VCaP (cell line): ENCODE results near the gene MUC5AC.

Experiments used
- H3K27ac ChIP-seq: fragments of 450-650 bp; 2 replicates; pipeline ENCODE4 v1.5.1; 2017
- CTCF ChIP-seq: fragments of 450-650 bp; conservative IDR thresholded peaks from 2 replicates; pipeline ENCODE4 v1.5.1; 2017; ENCODE audit warnings: mild to moderate bottlenecking, moderate library complexity

The MUC5AC gene, protein sequence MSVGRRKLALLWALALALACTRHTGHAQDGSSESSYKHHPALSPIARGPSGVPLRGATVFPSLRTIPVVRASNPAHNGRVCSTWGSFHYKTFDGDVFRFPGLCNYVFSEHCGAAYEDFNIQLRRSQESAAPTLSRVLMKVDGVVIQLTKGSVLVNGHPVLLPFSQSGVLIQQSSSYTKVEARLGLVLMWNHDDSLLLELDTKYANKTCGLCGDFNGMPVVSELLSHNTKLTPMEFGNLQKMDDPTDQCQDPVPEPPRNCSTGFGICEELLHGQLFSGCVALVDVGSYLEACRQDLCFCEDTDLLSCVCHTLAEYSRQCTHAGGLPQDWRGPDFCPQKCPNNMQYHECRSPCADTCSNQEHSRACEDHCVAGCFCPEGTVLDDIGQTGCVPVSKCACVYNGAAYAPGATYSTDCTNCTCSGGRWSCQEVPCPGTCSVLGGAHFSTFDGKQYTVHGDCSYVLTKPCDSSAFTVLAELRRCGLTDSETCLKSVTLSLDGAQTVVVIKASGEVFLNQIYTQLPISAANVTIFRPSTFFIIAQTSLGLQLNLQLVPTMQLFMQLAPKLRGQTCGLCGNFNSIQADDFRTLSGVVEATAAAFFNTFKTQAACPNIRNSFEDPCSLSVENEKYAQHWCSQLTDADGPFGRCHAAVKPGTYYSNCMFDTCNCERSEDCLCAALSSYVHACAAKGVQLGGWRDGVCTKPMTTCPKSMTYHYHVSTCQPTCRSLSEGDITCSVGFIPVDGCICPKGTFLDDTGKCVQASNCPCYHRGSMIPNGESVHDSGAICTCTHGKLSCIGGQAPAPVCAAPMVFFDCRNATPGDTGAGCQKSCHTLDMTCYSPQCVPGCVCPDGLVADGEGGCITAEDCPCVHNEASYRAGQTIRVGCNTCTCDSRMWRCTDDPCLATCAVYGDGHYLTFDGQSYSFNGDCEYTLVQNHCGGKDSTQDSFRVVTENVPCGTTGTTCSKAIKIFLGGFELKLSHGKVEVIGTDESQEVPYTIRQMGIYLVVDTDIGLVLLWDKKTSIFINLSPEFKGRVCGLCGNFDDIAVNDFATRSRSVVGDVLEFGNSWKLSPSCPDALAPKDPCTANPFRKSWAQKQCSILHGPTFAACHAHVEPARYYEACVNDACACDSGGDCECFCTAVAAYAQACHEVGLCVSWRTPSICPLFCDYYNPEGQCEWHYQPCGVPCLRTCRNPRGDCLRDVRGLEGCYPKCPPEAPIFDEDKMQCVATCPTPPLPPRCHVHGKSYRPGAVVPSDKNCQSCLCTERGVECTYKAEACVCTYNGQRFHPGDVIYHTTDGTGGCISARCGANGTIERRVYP (N-terminal part only)

GRCh38 chr11:1157645-1158591, at the start of gene MUC5AC:
TSS of gene MUC5AC (plus strand) at chr11:1157953. CDS start at chr11:1158000, 47 bp downstream.
- no peak for TF ChIP-seq CTCF
- H3K27ac ChIP-seq, result no peak within 1 kb of the TSS

GRCh38 chr11:1108246-1108900, 49.4 kb upstream of the MUC5AC start:
- no peak for TF ChIP-seq CTCF

GRCh38 chr11:1109101-1109917, 48.4 kb upstream of the MUC5AC start:
- TF ChIP-seq CTCF, result no peak
- H3K27ac ChIP-seq, result no peak overlapping the region

More at GRCh38 chr11:1108246-1108900, 49.4 kb upstream of the MUC5AC start:
- H3K27ac ChIP-seq, result no peak overlapping the region

DNA sequence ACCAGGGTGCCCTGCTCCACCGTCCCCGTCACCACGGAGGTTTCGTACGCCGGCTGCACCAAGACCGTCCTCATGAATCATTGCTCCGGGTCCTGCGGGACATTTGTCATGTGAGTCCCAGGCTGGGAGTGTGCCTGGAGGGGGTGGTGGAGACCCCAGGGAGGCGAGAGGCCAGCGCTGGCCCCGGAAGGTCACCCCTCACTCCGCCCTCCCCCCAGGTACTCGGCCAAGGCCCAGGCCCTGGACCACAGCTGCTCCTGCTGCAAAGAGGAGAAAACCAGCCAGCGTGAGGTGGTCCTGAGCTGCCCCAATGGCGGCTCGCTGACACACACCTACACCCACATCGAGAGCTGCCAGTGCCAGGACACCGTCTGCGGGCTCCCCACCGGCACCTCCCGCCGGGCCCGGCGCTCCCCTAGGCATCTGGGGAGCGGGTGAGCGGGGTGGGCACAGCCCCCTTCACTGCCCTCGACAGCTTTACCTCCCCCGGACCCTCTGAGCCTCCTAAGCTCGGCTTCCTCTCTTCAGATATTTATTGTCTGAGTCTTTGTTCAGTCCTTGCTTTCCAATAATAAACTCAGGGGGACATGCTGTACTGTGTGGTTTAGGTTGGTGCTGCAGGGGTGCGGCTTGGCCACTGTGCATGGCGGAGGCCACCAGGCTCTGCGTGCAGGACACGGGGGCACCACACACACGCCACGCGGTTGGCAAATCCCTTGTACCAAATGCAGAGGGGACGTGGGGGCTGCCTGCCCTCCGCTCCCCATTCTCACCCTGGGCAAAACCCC, 47.6 kb upstream of the MUC5AC start:
- no peak overlapping the region for H3K27ac ChIP-seq
- TF ChIP-seq CTCF, result no peak

- TF ChIP-seq CTCF, result no peak
- no peak overlapping the region for H3K27ac ChIP-seq
Observed at GRCh38 chr11:1111545-1112212, 46.1 kb upstream of the MUC5AC start.
